ENCODE data around the gene MRC2. TPM values are rescaled to one million over a fixed set of nuclear protein-coding genes. Genes with fewer than 3 reads are reported as not detected.
"Not testable (repeated sequence)": the region's sequence is repeated elsewhere in the genome, so short reads cannot be mapped to it uniquely, and the experiment has no call there.

Gene MRC2
- total RNA-seq, 1 experiment from 2014 or later: 144 TPM

DNA sequence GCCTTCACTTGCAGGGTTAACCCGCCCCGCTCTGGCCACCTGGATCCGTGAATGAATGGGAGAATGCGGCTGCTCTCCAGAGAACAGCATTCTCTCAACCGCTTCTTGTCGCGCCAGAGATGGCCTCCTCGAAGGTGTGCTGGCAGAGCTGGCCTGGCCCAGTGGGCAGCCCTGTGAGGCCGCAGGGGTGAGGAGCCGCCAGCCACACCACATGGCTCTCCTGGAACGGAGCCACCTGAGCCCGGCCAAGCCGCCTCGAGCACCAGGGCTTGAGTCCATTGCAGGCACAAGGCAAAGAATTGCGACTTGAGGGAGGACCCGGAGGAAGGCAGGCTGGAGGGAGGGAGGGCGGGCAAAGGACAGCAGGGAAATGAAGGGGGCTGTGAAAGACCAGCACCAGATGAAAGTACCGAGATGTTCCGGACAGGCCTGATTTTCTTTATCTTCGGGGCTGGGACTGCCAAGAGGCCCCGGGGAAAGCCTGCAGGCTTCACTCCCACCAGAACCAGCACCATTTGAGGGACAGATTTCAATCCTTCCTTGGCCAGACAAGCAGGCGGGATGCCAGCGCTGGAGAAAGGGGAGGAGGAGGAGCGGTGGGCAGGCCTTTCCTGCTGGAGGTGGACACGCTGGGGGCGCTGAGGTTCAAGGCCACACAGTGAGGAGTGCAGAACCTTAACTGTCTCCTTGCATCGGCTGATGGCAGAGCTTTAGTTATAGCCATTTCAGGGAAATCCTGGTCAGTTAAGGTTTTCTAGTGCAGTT, 69.4 kb downstream of the MRC2 start:
- no peak for DNase-seq (ENCODE audit: low read depth)

DNA sequence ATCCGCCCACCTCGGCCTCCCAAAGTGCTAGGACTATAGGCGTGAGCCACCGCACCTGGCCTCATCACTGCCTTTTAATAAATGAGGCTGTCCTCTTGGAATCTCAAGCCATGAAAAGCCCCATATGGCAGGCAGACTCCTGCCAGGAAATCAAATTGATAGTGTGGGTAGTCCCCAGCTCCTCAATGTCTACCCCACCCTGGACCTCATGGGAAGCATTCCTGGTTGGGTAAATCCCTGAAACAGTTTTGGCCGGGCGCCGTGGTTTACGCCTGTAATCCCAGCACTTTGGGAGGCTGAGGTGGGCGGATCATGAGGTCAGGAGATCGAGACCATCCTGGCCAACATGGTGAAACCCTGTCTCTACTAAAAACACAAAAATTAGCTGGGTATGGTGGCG, 71.0 kb downstream of the MRC2 start:
- DNase-seq (ENCODE audit: low read depth): not testable (repeated sequence)

DNA sequence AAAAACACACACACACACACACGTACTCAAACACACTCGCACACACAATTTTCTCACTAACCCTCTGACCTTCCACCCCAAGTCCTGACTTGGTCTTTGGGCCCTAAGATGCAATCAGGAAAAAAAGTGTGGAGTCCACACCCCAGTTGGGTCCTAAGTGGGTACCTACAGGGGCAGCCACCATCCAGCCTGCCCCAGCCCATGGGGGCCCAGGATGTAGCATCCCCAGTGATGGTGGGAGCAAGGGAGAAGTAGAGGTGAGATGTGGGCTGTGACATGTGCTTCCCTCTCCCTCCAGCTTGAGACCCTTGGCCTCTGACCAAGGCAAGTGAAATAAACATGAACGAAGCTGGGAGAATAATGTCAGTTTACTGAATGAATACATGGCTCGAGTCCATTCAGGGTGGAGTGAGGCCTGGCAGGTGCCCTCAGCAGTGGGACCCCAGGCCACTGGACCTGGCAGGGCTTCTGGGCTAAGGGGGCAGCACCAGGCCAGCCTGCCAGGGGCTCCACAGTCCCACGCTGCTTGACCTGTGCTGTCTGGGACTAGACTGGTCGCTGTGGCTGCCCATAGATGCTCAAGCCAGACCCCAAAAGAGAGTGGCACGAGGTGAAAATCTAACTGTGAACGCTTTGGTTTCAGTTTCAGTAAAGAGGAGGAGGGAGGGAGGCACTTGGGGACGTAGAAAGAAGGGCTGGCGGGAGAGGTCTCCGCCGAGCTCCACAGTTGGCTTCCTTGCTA, 73.7 kb downstream of the MRC2 start:
- no peak for DNase-seq (ENCODE audit: low read depth)

DNA sequence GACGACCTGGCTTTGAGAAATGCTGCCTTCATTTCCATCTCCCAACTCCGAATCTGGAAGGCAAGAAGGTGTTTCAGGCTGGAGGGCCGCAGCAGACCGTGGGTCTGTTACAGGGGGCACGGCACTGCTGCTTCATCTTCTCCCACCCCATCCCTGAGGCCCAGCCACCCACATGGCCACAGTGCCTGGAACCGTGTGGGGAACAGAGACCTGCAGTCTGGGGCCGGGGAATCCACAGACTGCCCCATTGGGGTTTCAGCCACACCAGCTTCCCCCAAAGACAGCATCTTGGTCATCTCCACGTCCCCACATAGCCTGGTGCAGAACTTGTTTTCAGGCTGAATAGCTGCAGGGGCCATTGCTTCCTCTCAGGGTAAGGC, 74.2 kb downstream of the MRC2 start:
- no peak for DNase-seq (ENCODE audit: low read depth)

DNA sequence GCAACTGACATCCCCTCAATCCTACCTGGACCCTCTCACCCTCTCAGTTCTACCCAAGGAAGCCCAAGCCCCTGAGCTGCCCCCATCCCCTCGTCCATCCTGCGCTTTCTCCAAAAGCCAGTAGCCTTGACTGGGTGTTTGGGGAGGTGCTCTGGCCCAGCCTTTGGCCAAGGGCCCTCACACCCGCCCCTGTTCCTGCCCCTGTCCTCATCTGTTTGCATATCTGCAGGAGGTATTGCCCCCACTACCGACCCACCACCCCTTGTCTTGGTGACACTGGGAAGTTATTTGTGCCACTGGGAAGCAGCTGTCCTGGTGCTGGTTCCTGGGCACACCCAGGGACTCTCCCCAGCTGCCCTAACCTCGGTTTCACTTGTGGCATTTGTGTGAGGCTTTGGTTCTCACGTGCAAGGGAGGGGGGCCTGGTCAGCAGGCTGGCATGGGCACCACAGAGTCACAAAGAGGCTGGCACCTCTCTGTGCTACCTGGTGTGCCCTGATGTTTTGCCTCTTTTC, 75.3 kb downstream of the MRC2 start:
- DNase-seq (ENCODE audit: low read depth): no peak

- DNase-seq (ENCODE audit: low read depth): peak; percentile 91
Measured at GRCh38 chr17:62703261-62703775, 75.8 kb downstream of the MRC2 start.

DNA sequence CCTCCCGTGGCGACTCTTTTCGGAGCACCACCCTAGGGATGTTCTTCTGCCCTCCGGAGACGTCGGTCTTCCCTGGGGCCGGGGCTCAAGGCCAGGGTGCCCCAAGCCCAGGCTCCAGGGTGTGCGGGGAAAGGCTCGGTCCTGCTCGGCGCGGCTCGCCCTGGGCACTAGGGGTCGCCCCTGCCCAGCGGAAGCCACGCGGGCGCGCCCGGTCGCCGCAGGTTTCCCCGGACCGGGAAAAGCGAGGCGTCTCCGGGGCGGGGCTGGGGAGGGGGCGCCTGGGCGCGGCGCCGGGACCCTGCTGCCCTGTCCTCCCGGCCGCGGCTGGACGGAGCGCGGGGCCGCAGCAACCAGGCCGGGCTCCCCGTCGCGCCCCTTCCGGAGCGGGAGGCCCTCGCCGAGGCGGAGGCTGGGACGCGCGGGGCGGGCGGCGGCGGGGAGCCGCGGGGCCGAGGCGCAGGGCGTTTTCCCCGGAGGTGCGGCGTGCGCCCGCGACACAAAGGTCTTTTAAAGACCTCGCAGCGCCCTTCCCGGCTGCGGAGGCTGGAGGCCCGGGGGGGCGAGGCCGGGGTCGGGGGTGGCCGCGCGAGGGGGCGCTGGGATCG, 76.4 kb downstream of the MRC2 start:
- peak; percentile 72 for DNase-seq (ENCODE audit: low read depth)

- peak; percentile 75 for DNase-seq (ENCODE audit: low read depth)
Measured at GRCh38 chr17:62704381-62704971, 77.0 kb downstream of the MRC2 start.

- peak; percentile 46 for DNase-seq (ENCODE audit: low read depth)
Measured at GRCh38 chr17:62705156-62705777, 77.8 kb downstream of the MRC2 start.

DNA sequence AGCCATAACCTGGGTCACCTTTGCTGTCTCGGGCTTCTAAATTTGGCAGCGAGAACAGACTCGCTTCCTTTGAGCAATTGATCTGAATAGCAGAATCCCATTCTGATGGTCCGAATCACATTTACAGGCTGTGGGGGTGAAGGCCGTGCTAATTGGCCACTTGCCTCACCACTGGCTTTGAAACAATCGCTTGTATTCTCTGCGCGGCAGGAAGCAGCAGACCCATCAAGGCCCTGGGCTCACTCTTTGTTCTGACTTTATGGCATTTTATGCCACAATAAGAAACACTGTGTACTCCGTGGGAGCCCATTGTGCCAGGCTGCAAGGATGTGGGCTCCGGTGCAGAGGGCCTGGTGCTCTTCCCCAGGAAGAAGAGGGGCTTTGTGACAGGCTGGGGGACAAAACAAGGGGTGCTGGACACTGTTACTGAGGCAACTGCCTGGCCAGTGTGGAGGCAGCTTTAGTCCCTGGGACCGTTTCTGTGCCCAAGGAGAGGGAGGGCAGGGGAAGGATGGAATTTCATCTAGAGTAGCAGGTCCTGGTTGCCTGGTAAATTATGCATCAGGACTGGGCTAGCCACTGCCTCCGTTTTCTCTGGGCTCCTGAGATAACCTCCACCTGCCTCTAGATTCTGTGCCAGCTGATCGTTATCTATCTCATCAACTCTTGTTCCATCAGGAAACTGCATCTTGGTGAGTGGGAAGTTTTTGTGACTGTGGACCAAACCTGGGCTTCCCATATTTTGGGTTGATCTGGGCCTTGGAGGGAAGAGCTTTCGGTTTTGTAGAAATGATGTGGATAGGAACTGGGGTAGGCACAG, 78.5 kb downstream of the MRC2 start:
- peak; percentile 46 for DNase-seq (ENCODE audit: low read depth)

DNA sequence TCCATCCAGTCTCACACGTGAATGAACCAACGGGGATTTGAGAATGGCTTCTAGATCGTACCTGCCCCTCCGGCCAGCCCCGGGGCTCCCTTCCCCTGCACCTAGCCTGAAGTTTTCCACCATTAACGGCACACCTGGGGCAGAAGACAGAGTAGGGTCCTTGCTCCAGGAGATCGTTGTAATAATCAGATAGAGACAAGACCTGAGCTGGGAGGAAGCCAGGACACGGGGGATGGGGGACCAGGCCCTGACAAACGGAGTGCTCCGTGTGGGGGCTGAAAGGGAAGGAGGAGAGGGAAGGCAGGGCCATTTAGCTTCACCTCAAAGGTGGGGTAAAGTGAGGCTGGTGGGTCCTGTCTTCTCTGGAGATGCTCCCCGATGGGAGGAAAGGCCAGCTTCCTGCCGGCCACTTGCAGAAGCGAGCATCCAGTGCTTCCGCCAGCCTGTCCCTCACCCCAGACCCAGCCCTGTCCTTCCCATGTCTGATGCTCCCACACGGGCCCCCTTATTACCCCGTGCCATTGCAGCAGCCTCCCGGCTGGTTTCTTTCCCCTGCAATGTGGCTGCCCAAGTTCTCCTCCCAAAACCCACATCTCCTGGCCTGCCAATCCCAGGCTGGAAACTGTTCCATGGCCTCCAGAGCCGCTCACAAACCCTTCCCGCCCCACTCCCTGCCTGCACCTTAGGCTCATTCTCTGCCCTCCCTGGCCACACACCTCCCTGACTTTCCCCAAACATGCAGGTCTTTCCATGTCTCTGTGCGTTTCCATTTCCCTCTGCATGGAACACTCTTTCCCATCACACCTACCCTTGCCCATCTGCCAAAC, 79.3 kb downstream of the MRC2 start:
- DNase-seq (ENCODE audit: low read depth): no peak

- DNase-seq (ENCODE audit: low read depth): no peak
Measured at GRCh38 chr17:62707425-62707739, 79.9 kb downstream of the MRC2 start.

DNA sequence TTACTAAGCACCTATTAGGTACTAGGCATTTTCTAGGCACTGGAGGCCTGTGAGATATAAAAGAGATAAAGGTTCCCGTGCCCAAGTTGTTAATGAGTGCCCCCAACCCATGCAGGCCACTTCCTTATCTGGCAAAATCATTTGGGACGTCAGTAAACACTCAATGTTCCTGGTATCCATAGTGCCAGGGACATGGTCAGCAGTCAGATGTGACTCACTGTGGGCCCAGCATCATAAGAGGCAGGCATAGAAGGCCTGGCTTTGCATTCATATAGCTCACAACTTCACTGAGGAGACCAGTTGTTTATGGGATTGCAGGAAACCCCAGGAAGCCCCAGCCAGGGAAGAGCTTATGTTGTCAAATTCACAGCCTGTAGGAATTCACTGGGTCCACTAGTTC, 81.1 kb downstream of the MRC2 start:
- DNase-seq (ENCODE audit: low read depth): no peak

DNA sequence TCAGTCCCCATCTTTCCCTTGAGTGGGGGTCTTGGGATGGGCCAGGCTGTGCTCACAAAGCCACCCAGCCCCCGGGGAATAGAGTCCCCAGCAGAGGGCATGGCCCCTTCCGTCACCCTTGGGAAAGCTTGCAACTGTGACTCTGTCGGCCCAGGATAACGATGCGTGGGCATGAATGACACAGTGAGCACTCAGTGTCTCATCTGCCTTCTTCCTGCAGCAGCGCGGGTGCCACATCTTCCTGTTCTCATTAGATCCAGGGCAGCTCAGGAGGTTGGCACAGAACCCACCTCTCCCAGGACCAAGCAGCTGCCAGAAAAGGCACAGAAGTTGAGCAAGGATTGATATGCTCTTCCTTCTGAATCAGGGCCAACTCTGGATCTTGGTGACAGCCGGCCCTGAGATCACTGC, 84.7 kb downstream of the MRC2 start:
- DNase-seq (ENCODE audit: low read depth): no peak

- no peak for DNase-seq (ENCODE audit: low read depth)
Measured at GRCh38 chr17:62713086-62713881, 85.8 kb downstream of the MRC2 start.

DNA sequence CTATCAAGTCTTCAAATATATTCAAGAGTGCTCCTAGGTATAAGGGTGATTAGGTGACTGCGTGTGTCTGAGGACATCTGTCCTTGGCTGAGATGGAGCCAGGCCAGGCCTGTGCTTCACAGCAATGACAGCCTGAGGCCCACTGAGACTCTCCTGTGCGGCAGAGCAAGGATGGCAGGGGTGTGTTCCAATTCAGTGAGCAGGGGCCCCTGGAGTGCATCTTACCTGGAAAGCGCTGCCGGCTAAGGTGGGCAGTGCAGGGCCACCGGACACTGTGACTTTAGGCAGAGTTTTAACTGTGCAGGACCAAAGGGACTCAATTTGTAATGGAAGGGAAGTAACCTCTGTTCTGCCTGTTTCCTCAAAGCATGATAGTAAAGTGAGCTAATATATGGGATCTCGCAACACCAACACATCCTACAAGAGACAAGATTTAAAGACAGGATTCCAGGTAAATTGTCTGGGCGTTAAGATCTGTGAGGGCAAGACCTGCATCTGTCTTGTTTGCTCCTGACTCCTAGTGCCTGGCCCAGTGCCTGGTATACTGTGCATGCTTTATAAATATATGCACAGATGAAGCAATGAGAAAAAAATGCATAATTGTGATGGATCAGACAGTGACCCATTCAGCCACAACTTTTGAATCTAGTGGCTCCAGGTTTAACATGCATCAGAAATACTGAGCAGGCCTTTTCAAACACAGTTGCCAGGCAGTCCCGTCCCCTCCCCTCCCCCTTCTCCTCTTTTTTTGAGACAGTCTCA, 86.7 kb downstream of the MRC2 start:
- no peak for DNase-seq (ENCODE audit: low read depth)

DNA sequence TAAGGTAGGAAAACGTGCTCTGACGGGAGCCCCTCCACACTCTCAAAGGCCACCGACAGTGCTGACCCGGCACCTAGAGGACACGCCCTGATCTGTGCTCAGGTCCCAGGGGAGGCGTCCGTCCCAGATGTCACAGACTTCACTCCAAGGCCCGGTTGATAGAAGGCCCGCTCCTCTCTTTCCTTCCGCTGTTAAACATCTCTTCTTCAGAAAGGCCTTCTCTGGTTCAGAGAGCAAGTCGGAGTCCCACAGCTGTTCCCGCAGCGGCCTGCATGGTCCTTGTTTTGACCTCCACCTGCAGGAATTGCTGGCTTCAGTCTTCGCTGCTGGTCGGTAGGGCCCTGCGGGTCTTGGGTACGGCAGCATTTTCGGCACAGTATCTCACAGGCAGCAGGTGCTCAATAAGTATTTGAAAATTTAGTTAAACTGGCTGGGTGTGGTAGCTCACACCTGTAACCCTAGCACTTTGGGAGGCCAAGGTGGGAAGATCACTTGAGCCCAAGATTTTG, 88.5 kb downstream of the MRC2 start:
- no peak for DNase-seq (ENCODE audit: low read depth)
